CD4-positive, alpha-beta T cell treated with Interleukin-6 at 100 ng/mL for 8 hours (primary cell): ENCODE measurements around the gene LSAMP.
A peak's percentile ranks its signal among the peaks of the same experiment; 100 is the strongest.
"Not testable (repeated sequence)": the region's sequence is repeated elsewhere in the genome, so short reads cannot be mapped to it uniquely, and the experiment has no call there.

ENCODE experiments used
- DNase-seq: peaks from one replicate; pipeline ENCODE4 v3.0.0-alpha.2; 2020; ENCODE audit warnings: mixed read lengths, low spot score

Gene LSAMP

DNA sequence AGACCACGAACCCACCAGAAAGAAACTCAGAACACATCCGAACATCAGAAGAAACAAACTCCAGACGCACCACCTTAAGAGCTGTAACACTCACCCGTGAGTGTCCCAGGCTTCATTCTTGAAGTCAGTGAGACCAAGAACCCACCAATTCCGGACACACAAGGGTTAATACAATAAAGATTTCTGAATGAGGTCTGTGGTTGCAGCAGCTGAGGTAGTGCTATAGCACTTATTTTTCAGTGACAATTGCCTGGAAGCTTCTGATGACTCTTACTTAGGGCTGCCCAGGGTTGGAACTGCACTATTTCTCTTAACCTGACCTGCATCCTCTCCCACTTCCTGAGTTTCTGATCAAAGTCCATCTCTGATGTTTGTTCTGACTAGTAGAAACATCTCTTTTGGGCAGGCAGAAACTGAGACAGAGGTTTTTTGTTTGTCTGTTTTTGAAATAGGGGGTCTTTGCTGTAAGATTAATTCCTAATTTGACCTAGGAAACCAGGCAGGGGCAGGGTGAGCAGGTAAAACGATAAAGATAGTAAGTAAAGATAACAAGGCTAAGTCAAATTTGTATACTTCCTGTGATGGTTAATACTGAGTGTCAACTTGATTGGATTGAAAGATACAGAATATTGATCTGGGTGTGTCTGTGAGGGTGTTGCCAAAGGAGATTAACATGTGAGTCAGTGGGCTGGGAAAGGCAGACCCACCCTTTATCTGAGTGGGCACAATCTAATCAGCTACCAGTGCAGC lies 652.9 kb downstream of the LSAMP start:
- peak; percentile 45 for DNase-seq

DNA sequence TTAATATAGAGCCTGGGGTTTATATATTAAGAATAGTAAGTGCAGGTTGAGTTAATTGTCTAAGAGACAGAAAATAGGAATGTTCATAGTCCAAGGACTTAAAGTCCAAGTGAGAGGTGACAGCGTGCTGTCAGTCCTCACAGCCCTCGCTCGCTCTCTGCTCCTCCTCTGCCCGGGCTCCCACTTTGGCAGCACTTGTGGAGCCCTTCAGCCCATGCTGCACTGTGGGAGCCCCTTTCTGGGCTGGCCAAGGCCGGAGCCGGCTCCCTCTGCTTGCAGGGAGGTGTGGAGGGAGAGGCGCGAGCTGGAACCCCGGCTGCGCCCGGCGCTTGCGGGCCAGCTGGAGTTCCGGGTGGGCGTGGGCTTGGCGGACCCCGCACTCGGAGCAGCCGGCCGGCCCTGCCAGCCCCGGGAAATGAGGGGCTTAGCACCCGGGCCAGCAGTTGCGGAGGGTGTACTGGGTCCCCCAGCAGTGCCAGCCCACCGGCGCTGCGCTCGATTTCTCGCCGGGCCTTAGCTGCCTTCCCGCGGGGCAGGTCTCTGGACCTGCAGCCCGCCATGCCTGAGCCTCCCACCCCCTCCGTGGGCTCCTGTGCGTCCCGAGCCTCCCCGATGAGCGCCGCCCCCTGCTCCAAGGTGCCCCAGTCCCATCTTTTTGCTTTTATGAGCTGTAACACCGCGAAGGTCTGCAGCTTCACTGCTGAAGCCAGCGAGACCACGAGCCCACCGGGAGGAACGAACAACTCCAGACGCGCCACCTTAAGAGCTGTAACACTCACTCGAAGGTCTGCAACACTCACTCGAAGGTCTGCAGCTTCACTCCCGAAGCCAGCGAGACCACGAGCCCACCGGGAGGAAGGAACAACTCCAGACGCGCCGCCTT lies 653.8 kb downstream of the LSAMP start:
- not testable (repeated sequence) for DNase-seq

DNA sequence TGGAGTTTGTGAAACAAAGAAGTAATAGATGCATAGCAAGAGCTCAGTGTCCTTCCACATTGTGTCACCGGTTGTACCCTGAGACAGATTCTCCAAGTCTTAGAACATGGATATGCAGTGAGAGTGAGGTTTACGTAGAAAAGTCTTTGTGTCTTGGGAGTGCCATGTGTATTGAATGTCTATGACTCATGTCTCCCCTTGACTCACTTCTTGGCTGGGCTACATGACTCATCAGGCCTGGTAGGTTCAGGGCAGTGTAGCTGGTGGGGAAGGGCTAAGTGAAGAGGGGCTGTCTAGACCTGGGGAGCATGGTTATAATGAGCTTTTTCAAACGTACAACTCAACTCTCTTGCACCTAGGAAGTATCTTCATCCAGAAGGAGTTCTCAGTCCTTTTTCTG lies 654.5 kb downstream of the LSAMP start:
- peak; percentile 45 for DNase-seq

DNA sequence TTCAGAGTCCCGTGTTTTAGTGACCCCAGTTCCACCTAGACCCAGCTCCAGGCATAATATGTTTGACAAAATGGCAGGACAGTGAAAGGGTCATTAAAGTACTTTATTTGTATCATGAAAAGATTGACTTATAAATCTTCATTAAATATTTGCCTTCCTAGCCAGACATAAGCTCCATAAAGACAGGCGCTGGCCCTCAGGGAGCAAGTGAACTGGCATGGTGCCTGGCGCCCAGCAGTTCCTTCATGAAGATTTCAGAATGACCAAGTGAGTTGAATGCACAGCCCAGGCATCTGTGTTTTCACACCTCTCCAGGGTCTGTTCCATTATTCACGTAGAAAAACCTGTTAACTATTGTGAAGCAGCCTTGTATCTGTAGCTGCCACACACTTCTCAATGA lies 655.8 kb downstream of the LSAMP start:
- DNase-seq, result no peak

DNA sequence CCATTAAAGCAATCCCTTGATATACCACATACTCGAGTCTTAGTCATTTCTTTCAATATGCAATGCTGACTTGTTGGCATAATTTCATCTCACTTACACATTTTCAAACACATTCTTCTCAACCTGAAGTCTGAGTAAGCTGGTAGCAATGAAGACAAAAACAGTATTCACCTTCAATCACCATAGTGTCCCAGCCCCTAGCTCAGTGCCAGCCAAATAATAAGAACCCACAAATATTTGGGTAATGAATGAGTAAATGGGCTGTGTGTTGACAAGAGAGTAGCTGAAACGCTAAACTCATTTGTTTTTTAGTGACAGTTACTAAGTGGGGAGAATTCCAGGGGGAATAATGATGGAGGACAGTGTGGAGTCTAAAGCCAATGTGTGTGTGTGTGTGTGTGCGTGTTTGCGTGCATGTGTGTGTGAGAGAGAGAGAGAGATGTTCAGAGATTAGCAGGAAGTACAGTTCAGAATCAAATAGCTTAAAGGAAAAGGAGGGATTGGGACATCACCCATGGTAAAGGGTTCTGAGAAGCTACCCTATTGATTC lies 656.3 kb downstream of the LSAMP start:
- no peak for DNase-seq

DNA sequence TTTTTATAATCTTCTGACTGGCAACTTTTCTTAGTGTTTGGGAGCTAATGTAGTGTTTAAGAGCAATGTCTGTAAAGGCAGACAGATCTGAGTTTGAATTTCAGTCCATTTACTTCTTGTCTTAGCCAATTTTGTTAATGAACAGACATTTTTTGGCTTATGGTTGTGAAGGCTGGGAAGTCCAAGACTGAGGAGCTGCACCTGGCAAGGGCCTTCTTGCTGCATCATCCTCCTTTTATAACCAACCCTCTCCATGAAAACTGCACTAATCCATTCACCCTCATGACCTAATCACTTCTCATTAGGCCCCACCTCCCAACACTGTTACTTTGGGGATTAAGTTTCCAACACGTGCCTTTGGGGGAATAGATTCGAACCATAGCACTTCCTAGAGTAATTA lies 657.5 kb downstream of the LSAMP start:
- DNase-seq, result no peak

DNA sequence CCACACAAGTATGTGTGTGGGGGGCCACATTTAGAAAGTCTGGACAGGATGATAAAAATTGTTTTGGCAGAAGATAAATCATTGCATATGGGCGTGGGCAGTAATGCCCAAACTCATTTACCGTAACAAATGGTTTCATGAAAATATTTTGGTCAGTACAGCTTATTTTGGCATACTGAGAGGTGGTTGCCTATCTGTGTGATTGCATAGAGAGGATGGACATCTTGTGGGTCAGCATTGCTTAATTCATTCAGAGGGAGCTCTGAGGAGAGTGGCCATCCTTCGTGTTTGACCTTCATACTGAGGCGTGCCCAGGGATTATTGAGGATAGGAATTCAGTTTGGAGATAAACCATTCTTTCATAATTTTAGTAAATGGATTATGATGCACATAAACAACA lies 659.5 kb downstream of the LSAMP start:
- no peak for DNase-seq

DNA sequence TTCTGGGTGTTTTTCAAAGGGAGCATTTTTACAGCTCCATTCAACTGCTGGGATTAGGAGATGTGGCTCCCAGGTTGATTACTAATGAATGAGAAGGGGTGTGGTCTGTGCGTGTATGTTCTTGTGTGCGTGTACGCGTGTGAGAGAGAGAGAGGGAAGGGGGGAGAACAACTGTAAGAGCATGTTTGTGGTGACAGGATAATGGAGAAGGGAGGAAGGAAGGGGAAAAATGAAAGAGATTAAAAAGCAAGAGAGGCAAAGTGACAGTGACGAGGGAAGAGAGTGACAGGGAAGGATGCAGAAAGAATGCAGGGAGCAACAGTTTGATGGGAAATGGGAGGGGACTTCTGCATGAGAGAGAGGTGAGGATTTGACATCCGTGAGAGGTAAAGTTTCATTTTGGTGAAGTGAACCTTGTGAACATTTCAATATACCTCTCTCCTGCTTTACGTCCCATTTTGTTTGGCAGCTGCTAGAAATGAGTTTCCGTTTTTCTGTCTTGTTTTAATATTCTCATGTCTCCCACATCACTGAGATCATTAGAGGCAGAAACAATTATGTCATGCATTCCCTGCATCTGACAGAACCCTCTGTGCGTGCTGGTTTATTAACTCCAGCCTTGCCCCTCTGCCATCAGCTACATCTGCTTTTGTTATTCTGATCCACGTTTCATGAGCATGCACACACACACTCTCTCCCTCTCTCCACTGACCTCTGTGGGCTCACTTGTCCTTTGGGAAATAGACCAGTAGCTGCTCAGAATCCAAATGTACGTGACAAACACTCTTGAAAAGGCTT lies 660.3 kb downstream of the LSAMP start:
- DNase-seq, result no peak

DNA sequence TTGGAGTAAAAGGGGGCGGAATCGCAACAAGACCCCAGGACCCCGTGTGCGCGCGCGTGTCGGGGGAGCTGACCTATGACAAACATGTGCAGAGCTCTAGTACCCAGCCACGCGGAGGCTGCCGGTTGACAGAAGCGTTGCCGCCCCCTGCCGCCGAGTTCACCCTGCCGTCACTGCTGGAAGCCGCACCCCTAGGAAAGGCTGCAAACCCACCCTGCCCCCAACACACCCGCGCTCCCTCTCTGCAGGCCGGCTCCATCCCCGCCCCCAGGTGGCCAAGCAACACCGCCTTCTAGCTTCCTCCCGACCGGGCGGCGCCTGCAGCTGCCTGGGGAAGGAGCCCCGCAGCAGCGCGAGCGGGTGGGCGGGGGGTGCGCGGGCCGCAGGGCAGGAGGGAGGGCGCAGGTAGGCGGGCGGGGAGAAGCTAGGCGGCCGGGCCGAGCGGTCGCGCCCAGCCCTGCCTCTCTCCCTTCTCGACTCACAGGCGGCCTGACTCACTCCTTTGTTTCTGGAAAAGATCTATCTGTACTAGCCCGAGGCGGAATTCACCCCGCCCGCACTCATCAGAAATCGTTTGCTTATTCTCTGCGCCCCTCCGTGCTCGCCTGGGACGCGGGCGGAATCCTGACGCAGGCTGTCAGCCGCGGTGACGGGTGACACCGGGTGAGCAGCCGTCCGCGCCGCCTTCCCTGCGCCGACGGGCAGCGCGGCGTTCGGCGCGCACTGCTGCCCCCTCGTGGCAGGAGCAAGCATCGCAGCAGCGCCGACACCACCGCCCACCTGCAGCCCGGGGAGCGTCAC lies 661.1 kb downstream of the LSAMP start:
- peak; percentile 89 for DNase-seq

DNA sequence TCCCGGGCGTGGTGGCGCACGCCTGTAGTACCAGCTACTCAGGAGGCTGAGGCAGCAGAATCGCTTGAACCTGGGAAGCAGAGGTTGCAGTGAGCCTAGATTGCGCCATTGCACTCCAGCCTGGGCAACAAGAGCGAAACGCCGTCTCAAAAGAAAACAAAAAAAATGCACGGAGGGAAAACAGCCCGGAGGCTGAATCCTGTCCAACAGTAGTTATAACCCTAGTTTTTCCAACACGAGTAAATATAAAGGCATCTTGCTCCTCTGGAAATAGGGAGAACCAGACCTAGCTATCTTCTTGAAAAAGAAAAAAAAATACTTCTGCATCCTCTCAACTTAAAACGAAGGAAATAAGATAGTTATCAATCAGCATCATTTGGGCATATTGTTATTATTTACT lies 661.9 kb downstream of the LSAMP start:
- DNase-seq, result not testable (repeated sequence)

DNA sequence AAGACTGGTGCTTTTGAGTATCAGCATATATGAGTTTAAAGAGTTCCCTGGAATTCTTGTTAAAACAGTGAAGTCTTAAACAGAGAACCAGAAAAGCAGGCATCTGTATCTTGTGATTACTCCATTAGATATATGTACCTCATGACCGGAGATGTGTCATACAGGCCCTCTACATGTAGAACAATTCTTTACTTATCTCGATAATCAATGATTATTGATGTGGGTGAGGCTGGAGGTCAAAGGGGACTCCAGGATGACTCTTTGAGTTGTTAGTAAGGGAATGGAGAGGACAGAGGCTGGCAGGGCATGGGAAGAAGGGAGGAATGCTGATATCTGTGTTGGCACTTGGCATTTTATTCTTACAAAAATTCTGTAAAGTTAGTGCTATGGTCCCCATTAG lies 666.3 kb downstream of the LSAMP start:
- DNase-seq, result no peak

DNA sequence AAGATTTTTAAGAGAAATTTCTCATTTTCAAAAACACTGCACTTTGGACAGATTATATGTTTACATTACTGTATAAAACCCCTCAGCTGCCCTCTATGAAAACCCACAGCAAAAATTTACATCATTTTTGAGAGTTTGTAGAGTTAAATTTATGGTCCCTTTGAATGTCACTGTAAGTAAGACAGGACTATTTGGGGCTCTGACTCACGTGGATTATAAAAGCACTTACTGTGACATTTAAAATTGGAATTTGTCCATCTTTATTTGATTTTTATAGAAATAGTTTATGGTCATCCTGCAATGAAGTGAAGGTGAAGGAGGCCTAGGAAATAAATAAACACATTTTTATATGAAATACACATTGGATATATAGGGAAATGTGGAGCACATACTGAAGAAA lies 672.3 kb downstream of the LSAMP start:
- no peak for DNase-seq

DNA sequence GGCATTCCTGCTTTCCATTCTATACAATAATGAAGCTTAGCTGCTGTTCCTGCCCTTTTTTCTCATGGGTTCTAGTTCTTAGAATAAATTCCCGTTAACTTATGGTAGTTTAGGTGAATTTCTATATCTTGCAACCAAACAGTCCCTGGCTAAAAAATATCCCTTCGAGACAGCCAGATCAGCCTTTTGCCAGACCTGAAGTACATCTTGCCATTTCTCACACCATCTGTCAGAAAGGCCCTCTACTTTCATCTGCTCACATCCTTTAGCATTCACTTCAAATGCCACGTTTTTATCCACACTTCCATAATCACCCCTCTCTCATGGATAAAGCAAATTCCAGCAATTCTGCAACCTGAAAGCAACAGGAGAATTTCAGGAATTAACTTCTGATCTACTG lies 676.6 kb downstream of the LSAMP start:
- no peak for DNase-seq

DNA sequence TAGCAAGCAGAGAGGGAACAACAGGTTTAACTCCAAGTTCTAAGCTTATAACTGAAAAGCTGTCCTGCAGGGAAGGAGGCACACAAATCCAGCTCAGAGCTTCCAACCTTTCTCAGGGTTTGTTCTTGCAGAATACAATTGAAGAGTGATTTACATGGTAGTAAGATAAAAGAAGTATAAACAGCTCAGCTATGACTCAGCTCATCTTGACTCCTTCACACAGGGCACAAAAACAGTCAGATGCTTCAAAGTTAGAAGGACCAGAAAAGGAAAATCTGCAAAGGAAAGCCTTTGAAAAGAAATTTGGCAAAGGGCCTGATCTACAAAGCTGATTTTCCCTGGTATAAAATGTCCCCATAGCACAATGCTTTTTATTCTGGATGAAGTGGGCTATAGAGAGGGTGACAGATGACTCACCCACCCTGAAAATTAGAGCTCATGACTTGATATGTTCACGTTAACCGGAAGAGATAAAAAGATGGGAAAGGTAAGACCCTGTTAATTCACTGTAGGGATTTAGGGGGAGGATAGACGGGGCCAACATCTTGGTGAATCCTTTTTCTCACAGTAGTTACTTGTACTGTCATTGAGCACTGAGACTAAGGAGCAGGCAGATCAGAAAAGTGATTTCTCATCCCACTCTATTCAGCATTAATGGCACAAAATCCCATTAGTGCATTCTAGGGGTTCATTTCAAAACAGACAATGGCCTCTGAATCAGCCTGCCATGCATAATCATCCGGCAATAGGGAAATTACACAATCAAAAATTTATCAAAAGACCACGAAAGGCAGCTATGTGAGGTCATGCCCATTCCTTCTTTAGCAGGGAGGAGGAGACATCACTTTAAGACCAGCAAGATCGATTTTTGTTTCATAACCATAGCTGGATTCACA lies 678.5 kb downstream of the LSAMP start:
- DNase-seq, result no peak

DNA sequence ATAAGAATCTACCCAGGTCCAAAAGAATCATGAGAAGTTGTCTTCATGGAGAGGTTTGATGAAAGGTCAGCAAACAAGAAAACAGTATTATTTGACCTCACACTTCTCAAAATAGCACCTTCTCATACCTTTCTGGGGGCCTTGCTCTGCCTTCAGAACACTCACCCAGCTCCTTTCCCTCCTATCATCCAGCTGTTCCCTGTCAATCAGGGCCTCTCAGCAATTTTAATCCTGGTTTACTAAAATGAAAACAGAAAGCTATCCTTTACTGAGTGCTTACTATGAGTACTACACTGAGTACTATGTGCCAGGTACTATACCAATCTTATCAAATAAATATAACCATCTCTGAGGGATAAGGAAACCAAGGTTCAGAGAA lies 683.4 kb downstream of the LSAMP start:
- no peak for DNase-seq

DNA sequence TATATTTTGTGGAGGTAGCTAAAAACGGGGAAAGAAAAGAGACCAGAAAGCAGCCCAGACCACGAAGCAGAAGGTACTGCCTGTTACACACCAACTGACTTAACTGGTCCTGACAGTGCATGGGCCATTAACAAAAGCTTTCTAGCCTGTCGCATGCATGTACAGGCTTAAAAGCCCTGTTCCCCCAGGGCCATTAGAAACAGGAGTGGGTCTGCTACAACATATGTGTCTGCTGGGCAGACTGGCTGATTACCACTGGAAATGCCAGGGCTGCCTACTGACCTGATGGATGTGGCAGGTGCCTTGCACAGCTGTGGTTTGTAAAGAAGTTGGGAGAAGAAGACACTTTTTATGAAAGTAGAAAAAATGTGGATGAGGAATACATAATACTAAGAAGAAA lies 684.6 kb downstream of the LSAMP start:
- no peak for DNase-seq

DNA sequence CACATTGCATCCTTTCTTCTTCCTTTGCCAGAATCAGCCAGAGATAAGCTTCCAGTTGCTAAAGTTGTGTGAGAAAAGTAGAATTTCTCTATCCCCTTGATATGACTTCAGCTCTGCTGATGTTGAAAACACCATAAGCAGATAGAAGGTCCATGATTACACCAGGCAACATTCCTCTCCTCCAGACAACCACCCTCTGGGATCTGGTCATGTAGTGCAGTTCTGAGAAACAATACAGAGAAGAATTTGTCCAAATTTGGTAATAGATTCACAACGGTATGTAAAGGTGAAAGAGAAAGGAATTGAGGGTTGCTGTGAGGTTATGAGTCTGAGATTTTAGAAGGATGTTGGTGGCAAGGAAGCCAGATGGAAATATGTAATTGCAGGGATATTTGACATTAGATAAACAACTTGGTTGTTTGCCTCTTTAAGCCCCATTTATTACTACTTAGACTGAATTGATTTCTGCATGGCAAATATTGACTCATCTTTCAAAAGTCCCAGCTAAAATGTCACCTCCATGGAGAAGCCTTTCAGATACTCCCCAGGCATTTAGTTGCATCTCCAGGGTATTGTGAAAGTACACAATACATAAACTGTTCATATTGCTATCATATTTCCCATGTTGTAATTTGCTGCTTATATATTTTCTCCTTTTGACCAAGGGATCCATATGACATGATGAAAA lies 687.1 kb downstream of the LSAMP start:
- DNase-seq, result no peak

DNA sequence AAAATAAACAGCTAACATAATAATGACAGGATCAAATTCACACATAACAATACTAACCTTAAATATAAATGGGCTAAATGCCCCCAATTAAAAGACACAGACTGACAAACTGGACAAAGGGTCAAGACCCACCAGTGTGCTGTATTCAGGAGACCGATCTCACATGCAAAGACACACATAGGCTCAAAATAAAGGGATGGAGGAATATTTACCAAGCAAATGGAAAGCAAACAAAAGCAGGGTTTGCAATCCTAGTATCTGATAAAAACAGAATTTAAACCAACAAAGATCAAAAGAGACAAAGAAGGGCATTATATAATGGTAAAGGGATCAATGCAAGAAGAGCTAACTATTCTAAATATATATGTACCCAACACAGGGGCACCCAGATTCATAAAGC lies 692.3 kb downstream of the LSAMP start:
- not testable (repeated sequence) for DNase-seq
